Activated CD8-positive, alpha-beta memory T cell treated with anti-CD3 and anti-CD28 coated beads for 36 hours (primary cell): Measurements from ENCODE around the gene AFF1. TPM values are rescaled to one million over a fixed set of nuclear protein-coding genes. Genes with fewer than 3 reads are reported as not detected.

Experiments used
- CTCF ChIA-PET: fragments of 350-600 bp; sonication (Branson Sonifier 250); formaldehyde crosslinking; loops from one replicate; lab custom pipeline; 2021; ENCODE audit warnings: antibody characterized with exemption; lab: Charles Lee
- POLR2A ChIA-PET: fragments of 350-600 bp; sonication (Branson Sonifier 250); formaldehyde crosslinking; loops from one replicate; lab custom pipeline; 2021; ENCODE audit warnings: antibody characterized with exemption; lab: Charles Lee
- total RNA-seq, 2 experiments: library from RNA; stranded (reverse); gene quantifications; one replicate each; pipeline ENCODE4 v1.2.3, GENCODE V29; 2021

The AFF1 gene
- total RNA-seq, 2 experiments from 2014 or later: 29.0 to 34.0 TPM

GRCh38 chr4:87180767-87181166 is 246.0 kb downstream of the AFF1 start:
- ChIA-PET POLR2A (no interaction called here), CTCF (interaction anchor here (0.5 kb wide), 1 partner anchor 55 kb away, joined by 3 read pairs; no protein-coding TSS in a partner anchor)

DNA sequence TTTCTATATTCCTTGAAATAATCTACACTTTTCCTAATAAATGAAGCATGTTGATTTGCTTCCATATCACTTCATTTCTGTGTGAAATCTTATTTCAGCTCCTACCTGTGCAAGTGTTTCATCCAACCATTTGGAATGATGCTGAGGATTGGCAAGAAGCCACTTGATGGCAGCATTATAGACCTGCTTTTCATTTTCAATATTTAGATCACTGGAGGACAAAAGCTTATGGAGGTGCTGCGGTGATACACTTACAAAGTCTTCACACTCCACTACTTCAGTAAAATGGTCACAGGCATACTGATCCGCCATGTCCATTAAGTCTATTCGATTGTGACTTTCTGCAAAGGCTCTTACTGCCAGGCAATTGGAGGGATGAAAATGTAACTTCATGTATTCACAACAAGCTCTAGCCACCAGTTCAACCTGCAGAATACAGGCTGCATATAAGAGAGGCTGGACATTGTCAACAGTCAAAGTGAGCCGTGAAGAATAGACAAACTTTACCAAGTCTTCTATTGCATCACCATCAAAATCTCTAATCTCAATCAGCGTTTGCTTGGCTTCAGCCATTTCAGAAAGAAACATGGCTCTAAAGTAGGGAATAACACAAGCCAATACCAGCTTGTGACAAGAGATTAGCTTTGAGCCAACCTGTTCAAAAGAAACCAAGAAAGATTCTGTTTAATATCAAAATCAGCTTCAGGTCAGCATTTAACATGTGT is 250.5 kb downstream of the AFF1 start:
- POLR2A ChIA-PET: no interaction called here
- CTCF ChIA-PET: no interaction called here

- ChIA-PET CTCF (no interaction called here), POLR2A (no interaction called here)
These were observed 253.2 kb downstream of the AFF1 start for GRCh38 chr4:87188048-87188447.

DNA sequence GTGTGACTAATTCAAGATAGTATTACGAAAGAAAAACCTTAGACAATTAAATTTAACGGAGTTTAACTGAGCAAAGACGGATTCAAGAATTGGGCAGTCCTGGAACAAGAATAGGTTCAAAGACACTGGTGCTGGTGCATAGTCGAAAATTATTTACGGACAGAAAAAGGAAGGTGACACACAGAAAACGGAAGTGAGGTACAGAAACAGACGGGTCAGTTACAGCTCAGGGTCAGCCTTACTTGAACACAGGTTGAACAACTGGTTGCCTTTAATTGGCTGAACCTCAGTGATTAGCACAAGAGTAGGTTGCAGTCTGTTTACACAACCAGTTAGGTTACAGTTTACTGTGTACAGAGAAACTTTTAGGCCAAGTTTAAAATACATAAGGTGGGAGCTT is 254.1 kb downstream of the AFF1 start:
- ChIA-PET CTCF (no interaction called here), POLR2A (no interaction called here)

Other genes with a start within 250 kb of the AFF1 start
- gene SLC10A6, start 85.6 kb upstream of the AFF1 start, total RNA-seq: not detected
- gene C4orf36, start 42.6 kb upstream of the AFF1 start, total RNA-seq: under 1 TPM in 1 of 2 experiments, not detected in 1; 0.44 TPM